Smooth muscle cell (in vitro differentiated cells): ENCODE data around the gene UBE3C. TPM values are rescaled to one million over a fixed set of nuclear protein-coding genes. Genes with fewer than 3 reads are reported as not detected.

Source experiments
- DNase-seq: peaks from one replicate; lab custom pipeline; 2025; ENCODE audit not compliant: unreplicated experiment; lab: John Stamatoyannopoulos, UW
- H2AFZ ChIP-seq: fragments of 200-600 bp; sonication (generic); 2 replicates; pipeline ENCODE4 v1.6.0; 2016; ENCODE audit warnings: antibody characterized with exemption, low read depth, mild to moderate bottlenecking
- H3F3A ChIP-seq: fragments of 200-600 bp; sonication (generic); 2 replicates; pipeline ENCODE4 v1.6.0; 2017; ENCODE audit warnings: antibody characterized with exemption, low read depth
- H3K27ac ChIP-seq: fragments of 200-600 bp; sonication (generic); 2 replicates; pipeline ENCODE4 v1.5.1; 2016; ENCODE audit warnings: low read depth, mild to moderate bottlenecking
- H3K27me3 ChIP-seq: fragments of 200-600 bp; sonication (generic); 2 replicates; pipeline ENCODE4 v1.6.1; 2016; ENCODE audit warnings: low read depth, mild to moderate bottlenecking
- H3K36me3 ChIP-seq: fragments of 200-600 bp; sonication (generic); 2 replicates; pipeline ENCODE4 v1.5.1; 2016; ENCODE audit warnings: low read depth
- H3K4me1 ChIP-seq: fragments of 200-600 bp; sonication (generic); 2 replicates; pipeline ENCODE4 v1.5.1; 2016; ENCODE audit warnings: low read depth
- H3K4me2 ChIP-seq: fragments of 200-600 bp; sonication (generic); 2 replicates; pipeline ENCODE4 v1.6.0; 2016; ENCODE audit warnings: mild to moderate bottlenecking
- H3K4me3 ChIP-seq: fragments of 200-600 bp; sonication (generic); 2 replicates; pipeline ENCODE4 v1.5.1; 2016; ENCODE audit warnings: mild to moderate bottlenecking
- H3K79me2 ChIP-seq: fragments of 200-600 bp; sonication (generic); 2 replicates; pipeline ENCODE4 v1.6.0; 2016; ENCODE audit warnings: low read depth, mild to moderate bottlenecking
- H3K9ac ChIP-seq: fragments of 200-600 bp; sonication (generic); 2 replicates; pipeline ENCODE4 v1.6.0; 2016; ENCODE audit warnings: low read depth
- H3K9me3 ChIP-seq: fragments of 200-600 bp; sonication (generic); replicated peaks from 2 replicates; pipeline ENCODE4 v1.5.1; 2016; ENCODE audit warnings: low read depth
- H4K20me1 ChIP-seq: fragments of 200-600 bp; sonication (generic); 2 replicates; pipeline ENCODE4 v1.6.0; 2016; ENCODE audit warnings: low read depth
- WGBS: methylation state at CpG from one replicate; pipeline ENCODE4 v1.1.7; 2016; ENCODE audit warnings: low lambda C conversion rate; 5-methylcytosine and 5-hydroxymethylcytosine counted together
- polyA plus RNA-seq: library from polyadenylated mRNA; unstranded; fragments of >200 nt; fragmentation: Nextera tagmentation; extraction: Ambion mirVana; gene quantifications from 2 replicates; pipeline ENCODE4 v1.2.1, GENCODE V29; 2016
- total RNA-seq: library from RNA; depleted of rRNA; stranded (reverse); fragments of >200 nt; gene quantifications from 2 replicates; pipeline ENCODE4 v1.2.3, GENCODE V29; 2014
- TF ChIP-seq, protein P1 (sequence below): fragments of 200-600 bp; sonication (generic); IDR thresholded peaks from 2 replicates; pipeline ENCODE4 v1.5.1; 2017; ENCODE audit warnings: borderline replicate concordance, mild to moderate bottlenecking, antibody characterized with exemption; ENCODE audit not compliant: insufficient read depth, poor library complexity, severe bottlenecking

UBE3C gene
- total and polyA plus RNA-seq, 2 experiments from 2014 or later: 16.3 to 43.1 TPM

DNA sequence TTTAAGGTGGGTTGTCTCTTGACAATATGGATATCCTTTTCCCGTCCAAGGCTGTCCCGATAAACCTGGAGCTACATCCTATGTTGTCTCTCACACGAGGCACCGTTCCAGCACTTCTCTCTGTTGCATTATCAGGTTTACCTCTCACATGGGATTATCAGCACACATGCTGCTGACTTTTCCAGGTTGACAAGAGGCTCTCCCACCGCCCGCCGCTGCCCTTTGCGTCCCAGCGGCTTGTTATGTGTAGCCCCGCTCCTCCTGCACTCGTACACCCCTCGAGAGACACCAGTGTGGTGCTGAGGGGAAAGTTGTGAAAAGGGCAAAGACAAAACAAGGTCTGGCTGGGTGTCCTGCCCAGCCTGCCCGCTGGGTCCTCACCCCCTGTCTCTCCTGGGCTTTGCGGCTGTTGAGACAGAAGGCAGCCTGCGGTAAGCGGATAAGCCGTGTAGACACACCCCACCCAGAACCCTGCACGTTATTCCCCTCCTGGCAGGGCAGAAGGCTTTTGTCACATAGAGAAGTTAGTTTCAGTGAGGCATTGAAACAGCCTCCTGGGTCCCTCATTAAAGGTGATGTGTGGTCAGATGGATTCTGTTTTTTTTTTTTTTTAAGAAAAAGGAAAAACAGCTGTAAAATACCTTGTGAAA is 38.7 kb downstream of the UBE3C start:
- H3K27ac ChIP-seq: no peak overlapping the region
- no peaks in the 10 kb centered on the region for H3F3A ChIP-seq
- DNase-seq: no peak
- 93% methylated on average over 18 of the region's 18 CpGs for WGBS
- no peak overlapping the region for H3K4me3 ChIP-seq
- H3K4me1 ChIP-seq: no peaks in the 10 kb centered on the region
- H3K9ac ChIP-seq: no peak overlapping the region
- H3K36me3 ChIP-seq: peaks cover 30% of the 10 kb centered on the region
- TF ChIP-seq, protein P1, sequence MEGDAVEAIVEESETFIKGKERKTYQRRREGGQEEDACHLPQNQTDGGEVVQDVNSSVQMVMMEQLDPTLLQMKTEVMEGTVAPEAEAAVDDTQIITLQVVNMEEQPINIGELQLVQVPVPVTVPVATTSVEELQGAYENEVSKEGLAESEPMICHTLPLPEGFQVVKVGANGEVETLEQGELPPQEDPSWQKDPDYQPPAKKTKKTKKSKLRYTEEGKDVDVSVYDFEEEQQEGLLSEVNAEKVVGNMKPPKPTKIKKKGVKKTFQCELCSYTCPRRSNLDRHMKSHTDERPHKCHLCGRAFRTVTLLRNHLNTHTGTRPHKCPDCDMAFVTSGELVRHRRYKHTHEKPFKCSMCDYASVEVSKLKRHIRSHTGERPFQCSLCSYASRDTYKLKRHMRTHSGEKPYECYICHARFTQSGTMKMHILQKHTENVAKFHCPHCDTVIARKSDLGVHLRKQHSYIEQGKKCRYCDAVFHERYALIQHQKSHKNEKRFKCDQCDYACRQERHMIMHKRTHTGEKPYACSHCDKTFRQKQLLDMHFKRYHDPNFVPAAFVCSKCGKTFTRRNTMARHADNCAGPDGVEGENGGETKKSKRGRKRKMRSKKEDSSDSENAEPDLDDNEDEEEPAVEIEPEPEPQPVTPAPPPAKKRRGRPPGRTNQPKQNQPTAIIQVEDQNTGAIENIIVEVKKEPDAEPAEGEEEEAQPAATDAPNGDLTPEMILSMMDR: no peak
- no peak overlapping the region for H3K4me2 ChIP-seq
- H3K79me2 ChIP-seq: peaks cover 4% of the 10 kb centered on the region
- no peaks in the 10 kb centered on the region for H3K27me3 ChIP-seq
- H3K9me3 ChIP-seq: no peaks in the 10 kb centered on the region
- peaks cover 3% of the 10 kb centered on the region for H4K20me1 ChIP-seq
- no peak overlapping the region for H2AFZ ChIP-seq

DNA sequence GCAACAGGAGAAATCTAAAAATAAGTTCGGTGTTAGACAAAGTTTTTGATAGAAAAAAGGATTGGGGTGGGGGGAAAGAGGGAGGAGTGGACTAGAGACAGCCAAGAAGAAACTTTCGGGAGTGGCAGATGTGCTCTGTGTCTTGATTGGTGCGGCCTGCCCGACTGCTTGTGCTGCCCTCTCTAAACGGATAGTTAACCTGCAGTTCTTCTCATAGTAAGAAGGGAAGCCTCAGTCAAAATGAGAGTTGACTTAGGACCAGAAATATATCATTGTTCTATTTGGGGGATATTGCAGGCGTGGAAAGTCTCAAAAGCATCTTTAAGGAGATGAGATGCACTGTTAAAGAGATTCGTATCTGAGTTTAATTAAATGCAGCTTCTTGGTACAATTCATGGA is 39.3 kb downstream of the UBE3C start:
- Histone ChIP-seq H3K36me3 (peaks cover 30% of the 10 kb centered on the region), H3K27ac (no peak overlapping the region), H3K9ac (no peak overlapping the region), H3K4me3 (no peak overlapping the region), H3K4me1 (no peaks in the 10 kb centered on the region), H3K27me3 (no peaks in the 10 kb centered on the region), H3K79me2 (peaks cover 4% of the 10 kb centered on the region), H3K9me3 (no peaks in the 10 kb centered on the region), H4K20me1 (peaks cover 3% of the 10 kb centered on the region), H3K4me2 (no peak overlapping the region), H3F3A (no peaks in the 10 kb centered on the region), H2AFZ (no peak overlapping the region)
- 96% methylated on average over 7 of the region's 7 CpGs for WGBS
- TF ChIP-seq, protein P1: no peak
- DNase-seq: no peak

DNA sequence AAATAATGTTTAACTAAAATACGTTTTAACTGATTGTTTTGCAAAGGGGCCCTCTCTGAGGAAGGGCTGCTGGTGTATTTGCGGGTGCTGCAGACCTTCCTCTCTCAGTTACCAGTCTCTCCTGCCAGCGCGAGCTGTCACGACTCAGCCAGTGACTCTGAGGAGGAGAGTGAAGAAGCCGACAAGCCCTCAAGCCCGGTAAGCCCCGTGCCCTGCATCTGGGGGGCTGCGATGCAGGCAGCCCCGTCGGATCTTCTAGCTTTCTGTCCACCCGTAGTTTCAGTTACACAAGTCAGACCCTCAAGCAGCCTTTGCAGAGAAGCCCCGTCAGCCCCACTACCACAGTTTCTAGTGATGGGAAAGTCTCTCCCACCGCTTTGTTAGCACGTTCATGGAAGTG is 45.1 kb downstream of the UBE3C start:
- H3K27ac ChIP-seq: no peak overlapping the region
- no peaks in the 10 kb centered on the region for H3K4me1 ChIP-seq
- H3K9ac ChIP-seq: no peak overlapping the region
- no peaks in the 10 kb centered on the region for H3K9me3 ChIP-seq
- H3K4me2 ChIP-seq: no peak overlapping the region
- TF ChIP-seq, protein P1: no peak
- no peak overlapping the region for H2AFZ ChIP-seq
- no peak overlapping the region for H3K4me3 ChIP-seq
- no peaks in the 10 kb centered on the region for H3F3A ChIP-seq
- H3K79me2 ChIP-seq: no peaks in the 10 kb centered on the region
- H3K36me3 ChIP-seq: peaks cover 36% of the 10 kb centered on the region
- peaks cover 3% of the 10 kb centered on the region for H4K20me1 ChIP-seq
- H3K27me3 ChIP-seq: no peaks in the 10 kb centered on the region
- no peak for DNase-seq
- WGBS: 97% methylated on average over 15 of the region's 15 CpGs

- Histone ChIP-seq H3K9ac (no peak overlapping the region), H3K36me3 (peaks cover 35% of the 10 kb centered on the region), H3K27me3 (no peaks in the 10 kb centered on the region), H3K4me3 (no peak overlapping the region), H4K20me1 (peaks cover 16% of the 10 kb centered on the region), H3F3A (no peaks in the 10 kb centered on the region), H3K9me3 (no peaks in the 10 kb centered on the region), H3K4me2 (no peak overlapping the region), H3K27ac (no peak overlapping the region), H3K4me1 (no peaks in the 10 kb centered on the region), H2AFZ (no peak overlapping the region), H3K79me2 (no peaks in the 10 kb centered on the region)
- WGBS: 58% methylated on average over 8 of the region's 8 CpGs
- TF ChIP-seq, protein P1: no peak
- no peak for DNase-seq
These were observed 49.5 kb downstream of the UBE3C start for GRCh38 chr7:157188091-157188665.
